ENCODE measurements around the gene RBP2.

- TF ChIP-seq, protein P1, sequence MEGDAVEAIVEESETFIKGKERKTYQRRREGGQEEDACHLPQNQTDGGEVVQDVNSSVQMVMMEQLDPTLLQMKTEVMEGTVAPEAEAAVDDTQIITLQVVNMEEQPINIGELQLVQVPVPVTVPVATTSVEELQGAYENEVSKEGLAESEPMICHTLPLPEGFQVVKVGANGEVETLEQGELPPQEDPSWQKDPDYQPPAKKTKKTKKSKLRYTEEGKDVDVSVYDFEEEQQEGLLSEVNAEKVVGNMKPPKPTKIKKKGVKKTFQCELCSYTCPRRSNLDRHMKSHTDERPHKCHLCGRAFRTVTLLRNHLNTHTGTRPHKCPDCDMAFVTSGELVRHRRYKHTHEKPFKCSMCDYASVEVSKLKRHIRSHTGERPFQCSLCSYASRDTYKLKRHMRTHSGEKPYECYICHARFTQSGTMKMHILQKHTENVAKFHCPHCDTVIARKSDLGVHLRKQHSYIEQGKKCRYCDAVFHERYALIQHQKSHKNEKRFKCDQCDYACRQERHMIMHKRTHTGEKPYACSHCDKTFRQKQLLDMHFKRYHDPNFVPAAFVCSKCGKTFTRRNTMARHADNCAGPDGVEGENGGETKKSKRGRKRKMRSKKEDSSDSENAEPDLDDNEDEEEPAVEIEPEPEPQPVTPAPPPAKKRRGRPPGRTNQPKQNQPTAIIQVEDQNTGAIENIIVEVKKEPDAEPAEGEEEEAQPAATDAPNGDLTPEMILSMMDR (IDR thresholded peaks at IDR 0.05; ENCODE audit: low read length) = no peak
- no peak for TF ChIP-seq EZH2 (IDR thresholded peaks at IDR 0.05; ENCODE audit: borderline replicate concordance, low read length)
These were observed 6.1 kb downstream of the RBP2 start for GRCh38 chr3:139470199-139470598.
